Naive thymus-derived CD4-positive, alpha-beta T cell (primary cell): Measurements from ENCODE around the gene GAK. TPM values are rescaled to one million over a fixed set of nuclear protein-coding genes. Genes with fewer than 3 reads are reported as not detected.
"Not testable (repeated sequence)": the region's sequence is repeated elsewhere in the genome, so short reads cannot be mapped to it uniquely, and the experiment has no call there.

Source experiments
- ATAC-seq: fragments of 150-1000 bp; cut with Tn5 transposase; 2 replicates; pipeline ENCODE4 v1.10.0; 2021; ENCODE audit warnings: mild to moderate bottlenecking, moderate library complexity
- CTCF ChIA-PET: fragments of 350-600 bp; sonication (Branson Sonifier 250); formaldehyde crosslinking; loops from one replicate; lab custom pipeline; 2021; ENCODE audit warnings: antibody characterized with exemption; lab: Charles Lee
- POLR2A ChIA-PET: fragments of 350-600 bp; sonication (Branson Sonifier 250); formaldehyde crosslinking; loops from one replicate; lab custom pipeline; 2021; ENCODE audit warnings: antibody characterized with exemption, inconsistent platforms; lab: Charles Lee
- DNase-seq, 9 donors: peaks; one replicate each; pipeline versions ENCODE4 v3.0.0 to v3.0.0-alpha.2; 2020 to 2022; ENCODE audit warnings: mixed read lengths in 1 of 9
- H3K27ac ChIP-seq: one replicate; pipeline ENCODE4 v1.7.0; 2013; ENCODE audit warnings: mild to moderate bottlenecking, low read depth, low read length, moderate library complexity
- H3K27me3 ChIP-seq, 2 donors: one replicate each; pipeline ENCODE4 v1.7.0; 2013; ENCODE audit warnings: low read length in 2 of 2, mild to moderate bottlenecking in 2 of 2, moderate library complexity in 2 of 2; ENCODE audit not compliant: control insufficient read depth in 2 of 2, insufficient read depth in 2 of 2
- H3K36me3 ChIP-seq, 3 experiments: 1 replicate in 2 of 3; 2 replicates in 1 of 3; pipeline ENCODE4 v1.7.0; 2013; ENCODE audit warnings: low read length in 3 of 3, mild to moderate bottlenecking in 3 of 3, moderate library complexity in 1 of 3; ENCODE audit not compliant: insufficient read depth in 3 of 3, control insufficient read depth in 2 of 3
- H3K4me1 ChIP-seq, 2 donors: one replicate each; pipeline ENCODE4 v1.7.0; 2013; ENCODE audit warnings: low read length in 2 of 2, mild to moderate bottlenecking in 2 of 2, moderate library complexity in 1 of 2; ENCODE audit not compliant: control insufficient read depth in 2 of 2, insufficient read depth in 2 of 2
- H3K4me3 ChIP-seq: 2 replicates; pipeline ENCODE4 v1.7.0; 2013; ENCODE audit warnings: mild to moderate bottlenecking, low read length
- H3K9me3 ChIP-seq, 3 experiments: 1 replicate in 2 of 3; 2 replicates in 1 of 3; pipeline ENCODE4 v1.7.0; 2013; ENCODE audit warnings: low read length in 3 of 3; ENCODE audit not compliant: control insufficient read depth in 2 of 3
- H3K27ac Mint-ChIP-seq, 9 donors: one replicate each; pipeline ENCODE4 v1.8.0; 2020 to 2022; ENCODE audit warnings: mixed read lengths in 9 of 9, mild to moderate bottlenecking in 8 of 9, moderate library complexity in 5 of 9, inconsistent platforms in 2 of 9
- H3K27me3 Mint-ChIP-seq, 5 donors: one replicate each; pipeline ENCODE4 v1.8.0; 2021 to 2022; ENCODE audit warnings: mixed read lengths in 5 of 5, mild to moderate bottlenecking in 1 of 5
- H3K36me3 Mint-ChIP-seq, 5 donors: one replicate each; pipeline ENCODE4 v1.8.0; 2020 to 2022; ENCODE audit warnings: mixed read lengths in 5 of 5, mild to moderate bottlenecking in 3 of 5, inconsistent platforms in 1 of 5
- H3K4me1 Mint-ChIP-seq, 7 donors: one replicate each; pipeline ENCODE4 v1.8.0; 2020 to 2022; ENCODE audit warnings: mixed read lengths in 7 of 7, mild to moderate bottlenecking in 3 of 7, inconsistent platforms in 1 of 7
- H3K4me3 Mint-ChIP-seq, 10 donors: one replicate each; pipeline ENCODE4 v1.8.0; 2020 to 2022; ENCODE audit warnings: mild to moderate bottlenecking in 10 of 10, mixed read lengths in 10 of 10, moderate library complexity in 6 of 10, inconsistent platforms in 2 of 10
- H3K9me3 Mint-ChIP-seq, 11 donors: one replicate each; pipeline ENCODE4 v1.8.0; 2020 to 2022; ENCODE audit warnings: mixed read lengths in 11 of 11, mild to moderate bottlenecking in 4 of 11, inconsistent platforms in 1 of 11, moderate library complexity in 1 of 11
- intact Hi-C, 2 donors: fragments of 100-400 bp; cut with micrococcal nuclease; formaldehyde crosslinking; loops; one replicate each; pipeline ENCODE4 v1.15.1; 2023
- polyA plus RNA-seq, 2 donors: library from polyadenylated mRNA; unstranded; fragments of 300-500 nt; fragmentation: Illumina TruSeq; gene quantifications; one replicate each; pipeline ENCODE4 v1.2.3, GENCODE V29; 2021
- total RNA-seq, 6 experiments: library from RNA in 5 of 6; stranded (reverse) in 5 of 6; gene quantifications; 1 replicate in 5 of 6; 2 replicates in 1 of 6; pipeline ENCODE4 v1.2.3 and lab custom pipeline; 2021 to 2026

Gene GAK
- total and polyA plus RNA-seq, 7 experiments from 2014 or later, result 34.0 to 206 (median 170) TPM

GRCh38 chr4:813900-814299 is 118.2 kb downstream of the GAK start:
- Histone ChIP-seq H3K9me3 (no peaks in the 10 kb centered on the region), H3K36me3 (no peaks in the 10 kb centered on the region), H3K27ac (no peak overlapping the region), H3K4me3 (no peak overlapping the region), H3K4me1 (no peaks in the 10 kb centered on the region), H3K27me3 (no peaks in the 10 kb centered on the region)
- POLR2A ChIA-PET, result no interaction called here
- no peaks in the 10 kb centered on the region for H3K4me1 Mint-ChIP-seq
- no peak overlapping the region for H3K27ac Mint-ChIP-seq
- H3K27me3 Mint-ChIP-seq, result peaks cover 44 to 65% (median 52%) of the 10 kb centered on the region in 5 donors
- DNase-seq (no peak), ATAC-seq (no peak)
- CTCF ChIA-PET, result no interaction called here
- no peaks in the 10 kb centered on the region for H3K9me3 Mint-ChIP-seq
- intact Hi-C loops, result no loop called here
- no peak overlapping the region for H3K4me3 Mint-ChIP-seq
- H3K36me3 Mint-ChIP-seq, result no peaks in the 10 kb centered on the region

- intact Hi-C loops, result no loop called here
- Histone ChIP-seq H3K4me1 (no peaks in the 10 kb centered on the region), H3K4me3 (no peak overlapping the region), H3K36me3 (no peaks in the 10 kb centered on the region), H3K27me3 (no peaks in the 10 kb centered on the region), H3K27ac (no peak overlapping the region), H3K9me3 (no peaks in the 10 kb centered on the region)
- ChIA-PET POLR2A (no interaction called here), CTCF (no interaction called here)
- H3K36me3 Mint-ChIP-seq, result no peaks in the 10 kb centered on the region
- no peaks in the 10 kb centered on the region for H3K4me1 Mint-ChIP-seq
- ATAC-seq (no peak), DNase-seq (no peak)
- H3K4me3 Mint-ChIP-seq, result no peak overlapping the region
- peak overlapping the region in 1 of 9 donors; percentile 0 for H3K27ac Mint-ChIP-seq
- peaks cover 32 to 49% (median 34%) of the 10 kb centered on the region in 5 donors for H3K27me3 Mint-ChIP-seq
- H3K9me3 Mint-ChIP-seq, result peaks cover 0 to 9% (median 2%) of the 10 kb centered on the region in 11 donors
These were observed 123.1 kb downstream of the GAK start for GRCh38 chr4:808860-809570.

- Histone ChIP-seq H3K27me3 (no peaks in the 10 kb centered on the region), H3K27ac (no peak overlapping the region), H3K4me1 (no peaks in the 10 kb centered on the region), H3K9me3 (no peaks in the 10 kb centered on the region), H3K4me3 (no peak overlapping the region), H3K36me3 (no peaks in the 10 kb centered on the region)
- Mint-ChIP-seq H3K27me3 (peaks cover 21 to 42% (median 27%) of the 10 kb centered on the region in 5 donors), H3K36me3 (no peaks in the 10 kb centered on the region), H3K9me3 (peaks cover 0 to 9% (median 2%) of the 10 kb centered on the region in 11 donors), H3K4me1 (no peaks in the 10 kb centered on the region), H3K4me3 (no peak overlapping the region), H3K27ac (no peak overlapping the region)
- ChIA-PET CTCF (no interaction called here), POLR2A (no interaction called here)
- intact Hi-C loops, result no loop called here
- ATAC-seq, result no peak
- DNase-seq, result no peak
These were observed 124.3 kb downstream of the GAK start for GRCh38 chr4:807792-808191.

- H3K4me3 Mint-ChIP-seq, H3K4me1 Mint-ChIP-seq, POLR2A ChIA-PET: not testable (repeated sequence)
These were observed 125.1 kb downstream of the GAK start for GRCh38 chr4:806979-807378.

GRCh38 chr4:804804-805203 is 127.3 kb downstream of the GAK start:
- Mint-ChIP-seq H3K36me3 (no peaks in the 10 kb centered on the region), H3K4me3 (no peak overlapping the region), H3K27me3 (peaks cover 10 to 26% (median 13%) of the 10 kb centered on the region in 5 donors), H3K9me3 (peaks cover 0 to 17% (median 4%) of the 10 kb centered on the region in 11 donors), H3K4me1 (peaks cover 0 to 8% (median 0%) of the 10 kb centered on the region in 7 donors), H3K27ac (no peak overlapping the region)
- peaks cover 0 to 3% of the 10 kb centered on the region in 2 donors for H3K4me1 ChIP-seq
- no peaks in the 10 kb centered on the region for H3K36me3 ChIP-seq
- ChIA-PET CTCF (no interaction called here), POLR2A (no interaction called here)
- H3K9me3 ChIP-seq, result peaks cover 0 to 4% (median 0%) of the 10 kb centered on the region in 3 experiments
- ATAC-seq (no peak), DNase-seq (no peak)
- no peak overlapping the region for H3K4me3 ChIP-seq
- no peak overlapping the region for H3K27ac ChIP-seq
- intact Hi-C loops, result no loop called here
- no peaks in the 10 kb centered on the region for H3K27me3 ChIP-seq

More at GRCh38 chr4:806979-807378, 125.1 kb downstream of the GAK start:
- intact Hi-C loops, H3K4me1 ChIP-seq, H3K27ac ChIP-seq, CTCF ChIA-PET, H3K27ac Mint-ChIP-seq, H3K27me3 ChIP-seq, H3K36me3 Mint-ChIP-seq, DNase-seq, H3K4me3 ChIP-seq, ATAC-seq, H3K36me3 ChIP-seq, H3K9me3 ChIP-seq: not testable (repeated sequence)
- peaks cover 0 to 12% (median 2%) of the 10 kb centered on the region in 11 donors for H3K9me3 Mint-ChIP-seq
- H3K27me3 Mint-ChIP-seq, result peaks cover 14 to 34% (median 21%) of the 10 kb centered on the region in 5 donors

GRCh38 chr4:803884-804283 is 128.2 kb downstream of the GAK start:
- DNase-seq (no peak), ATAC-seq (no peak)
- no peak overlapping the region for H3K27ac ChIP-seq
- Mint-ChIP-seq H3K4me1 (peaks cover 0 to 16% (median 2%) of the 10 kb centered on the region in 7 donors), H3K27ac (no peak overlapping the region), H3K9me3 (peaks cover 0 to 17% (median 4%) of the 10 kb centered on the region in 11 donors), H3K27me3 (peaks cover 10 to 26% (median 13%) of the 10 kb centered on the region in 5 donors), H3K4me3 (no peak overlapping the region), H3K36me3 (no peaks in the 10 kb centered on the region)
- H3K27me3 ChIP-seq, result no peaks in the 10 kb centered on the region
- H3K9me3 ChIP-seq, result peaks cover 0 to 4% (median 0%) of the 10 kb centered on the region in 3 experiments
- H3K36me3 ChIP-seq, result no peaks in the 10 kb centered on the region
- peaks cover 0 to 5% of the 10 kb centered on the region in 2 donors for H3K4me1 ChIP-seq
- intact Hi-C loops, result no loop called here
- POLR2A ChIA-PET, result no interaction called here
- H3K4me3 ChIP-seq, result no peak overlapping the region
- CTCF ChIA-PET, result no interaction called here
